Endothelial cell (in vitro differentiated cells): ENCODE data around the gene ETV6. TPM values are rescaled to one million over a fixed set of nuclear protein-coding genes. Genes with fewer than 3 reads are reported as not detected.
A peak's percentile ranks its signal among the peaks of the same experiment; 100 is the strongest.

ENCODE experiments used
- DNase-seq: peaks from one replicate; pipeline ENCODE4 v3.0.0; 2021; ENCODE audit warnings: low spot score
- H3K27ac Mint-ChIP-seq: one replicate; pipeline ENCODE4 v1.8.0; 2021; ENCODE audit warnings: mixed read lengths, inconsistent platforms; ENCODE audit not compliant: unreplicated experiment
- H3K27me3 Mint-ChIP-seq: one replicate; pipeline ENCODE4 v1.8.0; 2021; ENCODE audit warnings: mild to moderate bottlenecking, moderate library complexity, mixed read lengths, inconsistent platforms; ENCODE audit not compliant: unreplicated experiment
- H3K36me3 Mint-ChIP-seq: one replicate; pipeline ENCODE4 v1.8.0; 2021; ENCODE audit warnings: mild to moderate bottlenecking, low read depth, mixed read lengths, inconsistent platforms; ENCODE audit not compliant: unreplicated experiment
- H3K4me1 Mint-ChIP-seq: one replicate; pipeline ENCODE4 v1.8.0; 2021; ENCODE audit warnings: mild to moderate bottlenecking, mixed read lengths, inconsistent platforms; ENCODE audit not compliant: unreplicated experiment
- H3K4me3 Mint-ChIP-seq: one replicate; pipeline ENCODE4 v1.8.0; 2021; ENCODE audit warnings: mild to moderate bottlenecking, mixed read lengths, inconsistent platforms; ENCODE audit not compliant: unreplicated experiment
- H3K9me3 Mint-ChIP-seq: one replicate; pipeline ENCODE4 v1.8.0; 2021; ENCODE audit warnings: mixed read lengths, inconsistent platforms; ENCODE audit not compliant: unreplicated experiment
- CTCF ChIP-seq: fragments of 200-600 bp; sonication (generic); IDR thresholded peaks from one replicate; pipeline ENCODE4 v1.5.0; 2021; ENCODE audit warnings: antibody characterized with exemption; ENCODE audit not compliant: unreplicated experiment
- total RNA-seq: library from RNA; stranded (reverse); fragmentation: NEBNext Ultra II Directional; extraction: Animal tissue kit (Norgen Biotek cat#: 25700); gene quantifications from one replicate; pipeline ENCODE4 v1.2.1, GENCODE V29; 2021; ENCODE audit not compliant: unreplicated experiment

ETV6 gene
- total RNA-seq, 1 donor from 2014 or later: 98.7 TPM

GRCh38 chr12:11869406-11869805 lies 219.9 kb downstream of the ETV6 start:
- H3K9me3 Mint-ChIP-seq: no peaks in the 10 kb centered on the region
- TF ChIP-seq CTCF: no peak
- no peaks in the 10 kb centered on the region for H3K27me3 Mint-ChIP-seq
- peak overlapping the region; percentile 57 for H3K27ac Mint-ChIP-seq
- no peak overlapping the region for H3K4me3 Mint-ChIP-seq
- peaks cover 16% of the 10 kb centered on the region for H3K4me1 Mint-ChIP-seq
- DNase-seq: no peak
- H3K36me3 Mint-ChIP-seq: peaks cover 74% of the 10 kb centered on the region

- no peaks in the 10 kb centered on the region for H3K9me3 Mint-ChIP-seq
- no peak for DNase-seq
- H3K27ac Mint-ChIP-seq: no peak overlapping the region
- no peak overlapping the region for H3K4me3 Mint-ChIP-seq
- peaks cover 13% of the 10 kb centered on the region for H3K4me1 Mint-ChIP-seq
- no peaks in the 10 kb centered on the region for H3K27me3 Mint-ChIP-seq
- peaks cover 70% of the 10 kb centered on the region for H3K36me3 Mint-ChIP-seq
- TF ChIP-seq CTCF: no peak
These were observed 220.6 kb downstream of the ETV6 start for GRCh38 chr12:11870041-11870451.

- H3K27ac Mint-ChIP-seq: no peak overlapping the region
- no peaks in the 10 kb centered on the region for H3K27me3 Mint-ChIP-seq
- peaks cover 56% of the 10 kb centered on the region for H3K36me3 Mint-ChIP-seq
- H3K4me1 Mint-ChIP-seq: peaks cover 30% of the 10 kb centered on the region
- no peak for DNase-seq
- no peaks in the 10 kb centered on the region for H3K9me3 Mint-ChIP-seq
- TF ChIP-seq CTCF: no peak
- no peak overlapping the region for H3K4me3 Mint-ChIP-seq
These were observed 222.6 kb downstream of the ETV6 start for GRCh38 chr12:11872055-11872454.

GRCh38 chr12:11875414-11875935 lies 226.0 kb downstream of the ETV6 start:
- Mint-ChIP-seq H3K27me3 (peaks cover 2% of the 10 kb centered on the region), H3K36me3 (peaks cover 35% of the 10 kb centered on the region), H3K4me3 (no peak overlapping the region), H3K27ac (no peak overlapping the region), H3K9me3 (no peaks in the 10 kb centered on the region), H3K4me1 (peaks cover 56% of the 10 kb centered on the region)
- no peak for TF ChIP-seq CTCF
- DNase-seq: no peak

- H3K4me3 Mint-ChIP-seq: peak overlapping the region; percentile 33
- H3K4me1 Mint-ChIP-seq: peaks cover 63% of the 10 kb centered on the region
- DNase-seq: no peak
- TF ChIP-seq CTCF: no peak
- H3K27ac Mint-ChIP-seq: peak overlapping the region; percentile 17
- H3K36me3 Mint-ChIP-seq: peaks cover 36% of the 10 kb centered on the region
- peaks cover 2% of the 10 kb centered on the region for H3K27me3 Mint-ChIP-seq
- no peaks in the 10 kb centered on the region for H3K9me3 Mint-ChIP-seq
These were observed 226.8 kb downstream of the ETV6 start for GRCh38 chr12:11876307-11876706.
